Measurements from ENCODE around the gene ARFGEF2. TPM values are rescaled to one million over a fixed set of nuclear protein-coding genes. Genes with fewer than 3 reads are reported as not detected.

Gene ARFGEF2
- total RNA-seq, 1 donor from 2014 or later: 37.9 TPM

GRCh38 chr20:48919336-48919881 lies 2.1 kb upstream of the ARFGEF2 start:
- no peak for DNase-seq
- TF ChIP-seq CTCF (IDR thresholded peaks at IDR 0.05): no peak
- peaks cover 20% of the 10 kb centered on the region for H3K4me1 ChIP-seq
- no peaks in the 10 kb centered on the region for H3K27me3 ChIP-seq
- H3K27ac ChIP-seq: no peak overlapping the region
- intact Hi-C loops (cut with DNase I): no loop called here
- no peak for ATAC-seq
- no peaks in the 10 kb centered on the region for H3K36me3 ChIP-seq
- no peak overlapping the region for H3K4me3 ChIP-seq
- no peaks in the 10 kb centered on the region for H3K9me3 ChIP-seq

GRCh38 chr20:48919882-48920526 lies 1.5 kb upstream of the ARFGEF2 start:
- intact Hi-C loops (cut with DNase I): no loop called here
- H3K27ac ChIP-seq: no peak overlapping the region
- ATAC-seq (no peak), DNase-seq (no peak)
- H3K27me3 ChIP-seq: no peaks in the 10 kb centered on the region
- no peaks in the 10 kb centered on the region for H3K9me3 ChIP-seq
- peaks cover 24% of the 10 kb centered on the region for H3K4me1 ChIP-seq
- H3K36me3 ChIP-seq: no peaks in the 10 kb centered on the region
- TF ChIP-seq CTCF (IDR thresholded peaks at IDR 0.05): no peak
- H3K4me3 ChIP-seq: no peak overlapping the region

DNA sequence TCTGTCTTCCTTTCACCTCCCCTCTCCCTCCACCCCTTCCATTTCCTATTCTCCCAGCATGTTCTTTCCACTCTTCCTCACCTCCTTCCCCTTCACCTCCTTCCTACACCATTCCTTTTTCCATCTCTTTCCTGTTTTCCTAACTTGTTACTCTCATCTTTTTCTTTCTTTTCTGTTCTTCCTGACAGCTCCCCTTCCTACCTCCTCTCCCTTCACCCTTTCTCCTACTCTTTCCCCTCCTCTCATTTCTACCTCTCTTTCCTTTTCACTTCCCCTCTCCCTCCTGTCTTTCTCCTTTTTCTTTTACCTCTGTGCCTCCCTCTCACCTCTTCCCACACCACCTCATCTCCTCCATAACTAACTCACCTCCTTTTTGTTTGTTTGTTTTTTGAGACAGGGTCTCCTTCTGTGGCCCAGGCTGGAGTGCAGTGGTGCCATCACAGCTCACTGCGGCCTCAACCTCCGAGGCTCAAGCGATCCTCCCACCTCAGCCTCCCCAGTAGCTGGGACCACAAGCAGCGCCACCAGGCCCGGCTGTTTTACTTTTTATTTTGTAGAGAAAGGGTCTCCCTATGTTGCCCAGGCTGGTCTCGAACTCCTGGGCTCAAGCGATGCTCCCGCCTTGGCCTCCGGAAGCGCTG lies 864 bp upstream of the ARFGEF2 start:
- Histone ChIP-seq H3K4me1 (peaks cover 24% of the 10 kb centered on the region), H3K27me3 (no peaks in the 10 kb centered on the region), H3K36me3 (no peaks in the 10 kb centered on the region), H3K27ac (peak overlapping the region; percentile 96), H3K4me3 (peak overlapping the region; percentile 86), H3K9me3 (no peaks in the 10 kb centered on the region)
- ATAC-seq (no peak), DNase-seq (no peak)
- intact Hi-C loops (cut with DNase I): no loop called here
- no peak for TF ChIP-seq CTCF (IDR thresholded peaks at IDR 0.05)

- H3K9me3 ChIP-seq: no peaks in the 10 kb centered on the region
- H3K27me3 ChIP-seq: no peaks in the 10 kb centered on the region
- DNase-seq (no peak), ATAC-seq (peak; percentile 83)
- peak overlapping the region; percentile 86 for H3K4me3 ChIP-seq
- peak overlapping the region; percentile 96 for H3K27ac ChIP-seq
- no peak for TF ChIP-seq CTCF (IDR thresholded peaks at IDR 0.05)
- intact Hi-C loops (cut with DNase I): no loop called here
- no peaks in the 10 kb centered on the region for H3K36me3 ChIP-seq
- peaks cover 24% of the 10 kb centered on the region for H3K4me1 ChIP-seq
Measured at GRCh38 chr20:48921883-48922820, 641 bp downstream of the ARFGEF2 start.

DNA sequence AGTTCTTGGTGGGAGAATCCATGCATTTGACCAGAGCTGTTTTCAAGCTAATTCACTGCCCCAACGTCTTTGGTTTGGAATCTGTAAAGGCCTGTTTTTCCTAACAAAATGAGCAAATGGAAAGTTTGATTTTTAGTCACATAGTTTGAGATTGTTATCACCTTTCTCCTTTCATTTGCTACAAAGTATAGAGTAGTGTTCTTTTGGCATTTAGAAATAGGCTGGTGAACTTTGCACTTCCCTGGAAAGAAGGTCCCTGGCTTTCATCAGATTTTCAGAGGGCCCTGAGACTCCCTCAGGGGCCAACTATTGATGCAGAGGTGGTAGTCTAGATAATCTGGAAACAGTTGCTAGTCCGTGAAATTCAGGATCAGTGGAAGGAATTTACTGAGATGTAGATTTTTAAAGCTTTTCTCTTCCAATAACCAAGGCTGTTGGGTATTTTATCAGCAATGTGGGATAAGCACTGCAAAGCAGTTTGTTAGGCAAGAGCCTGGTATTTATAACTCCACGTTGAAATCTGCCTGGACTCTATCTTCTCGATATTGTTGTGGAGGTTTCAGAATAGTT lies 1.7 kb downstream of the ARFGEF2 start:
- ATAC-seq: no peak
- TF ChIP-seq CTCF (IDR thresholded peaks at IDR 0.05): no peak
- H3K36me3 ChIP-seq: no peaks in the 10 kb centered on the region
- no peaks in the 10 kb centered on the region for H3K9me3 ChIP-seq
- intact Hi-C loops (cut with DNase I): no loop called here
- peaks cover 24% of the 10 kb centered on the region for H3K4me1 ChIP-seq
- H3K27me3 ChIP-seq: no peaks in the 10 kb centered on the region
- no peak for DNase-seq
- H3K27ac ChIP-seq: no peak overlapping the region
- H3K4me3 ChIP-seq: peak overlapping the region; percentile 86

All from upper lobe of right lung (tissue), 1 donor.